HepG2 (cell line): ENCODE data around the gene WWP2. TPM values are rescaled to one million over a fixed set of nuclear protein-coding genes. Genes with fewer than 3 reads are reported as not detected.
A peak's percentile ranks its signal among the peaks of the same experiment; 100 is the strongest.

ENCODE experiments used
- ATAC-seq: fragments of 200-7000 bp; cut with Tn5 transposase; 3 replicates; pipeline ENCODE4 v1.9.1; 2020; ENCODE audit warnings: mild to moderate bottlenecking, moderate library complexity
- BruUV-seq: library from RNA; stranded (reverse); fragments of 400-500 nt; replicated peaks from 2 replicates; lab custom pipeline; 2021; lab: Mats Ljungman, UMichigan
- CTCF ChIA-PET: fragments of 300-600 bp; formaldehyde crosslinking; extraction: SDS; loops from one replicate; lab custom pipeline; 2021; ENCODE audit warnings: low total read pairs, inconsistent platforms, low intra/inter-chr PET ratio; lab: Yijun Ruan, JAX
- POLR2A ChIA-PET: fragments of 350-600 bp; sonication (Branson Sonifier 250); formaldehyde crosslinking; loops from one replicate; lab custom pipeline; 2020; ENCODE audit warnings: antibody characterized with exemption, inconsistent platforms; lab: Yijun Ruan, JAX
- DNase-seq: peaks from one replicate; pipeline ENCODE4 v3.0.0-alpha.2; 2015; ENCODE audit warnings: low spot score
- FAIRE-seq: peaks from 3 replicates; lab custom pipeline; 2011; peaks lifted over from hg19 to GRCh38; lab: Jason Lieb, UNC
- H2AFZ ChIP-seq: one replicate; pipeline ENCODE4 v1.6.1; 2011; ENCODE audit warnings: low read length, inconsistent platforms
- H3K27ac ChIP-seq: fragments of 300-600 bp; 3 replicates; pipeline ENCODE4 v1.8.0; 2011; ENCODE audit warnings: mixed run types, mild to moderate bottlenecking, mixed read lengths, low read length, inconsistent platforms; ENCODE audit not compliant: insufficient read depth; ENCODE audit errors: extremely low read length
- H3K27me3 ChIP-seq, 2 experiments: fragments of 200-600 bp in 1 of 2; 2 replicates in 1 of 2; 3 replicates in 1 of 2; pipeline versions ENCODE4 v1.6.0 to v1.8.0; 2011; ENCODE audit warnings: low read length in 2 of 2, mild to moderate bottlenecking in 2 of 2, moderate library complexity in 2 of 2, inconsistent platforms in 1 of 2; ENCODE audit not compliant: insufficient read depth in 2 of 2, control insufficient read depth in 1 of 2
- H3K36me3 ChIP-seq, 2 experiments: fragments of 200-600 bp in 1 of 2; replicated peaks in 1 of 2; 2 replicates in 1 of 2; 3 replicates in 1 of 2; pipeline versions ENCODE4 v1.5.1 to v1.8.0; 2011; ENCODE audit warnings: low read length in 2 of 2, inconsistent platforms in 1 of 2; ENCODE audit not compliant: insufficient read depth in 2 of 2, control insufficient read depth in 1 of 2
- H3K4me1 ChIP-seq: 2 replicates; pipeline ENCODE4 v1.5.1; 2012; ENCODE audit warnings: low read length, inconsistent platforms; ENCODE audit not compliant: insufficient read depth
- H3K4me2 ChIP-seq: 2 replicates; pipeline ENCODE4 v1.6.0; 2011; ENCODE audit warnings: low read depth, low read length, inconsistent platforms
- H3K4me3 ChIP-seq, 3 experiments: fragments of 200-600 bp in 1 of 3; sonication (generic), shearing (Covaris generic) in 1 of 3; replicated peaks in 1 of 3; 2 replicates each; pipeline ENCODE4 v1.5.1; 2011 to 2016; ENCODE audit warnings: low read length in 3 of 3, inconsistent platforms in 2 of 3, low read depth in 2 of 3, mild to moderate bottlenecking in 2 of 3, control low read depth in 1 of 3, mixed read lengths in 1 of 3; ENCODE audit not compliant: insufficient read depth in 1 of 3
- H3K79me2 ChIP-seq: one replicate; pipeline ENCODE4 v1.6.1; 2011; ENCODE audit warnings: low read length, inconsistent platforms; ENCODE audit not compliant: insufficient read depth
- H3K9ac ChIP-seq: 2 replicates; pipeline ENCODE4 v1.6.0; 2011; ENCODE audit warnings: mild to moderate bottlenecking, low read depth, low read length, inconsistent platforms; ENCODE audit not compliant: insufficient read depth
- H3K9me3 ChIP-seq: 2 replicates; pipeline ENCODE4 v1.5.1; 2012; ENCODE audit warnings: mild to moderate bottlenecking, low read length
- H4K20me1 ChIP-seq: 2 replicates; pipeline ENCODE4 v1.6.0; 2011; ENCODE audit warnings: inconsistent platforms, mild to moderate bottlenecking, low read length, moderate library complexity; ENCODE audit not compliant: insufficient read depth
- ARID2 ChIP-seq: sonication (generic); formaldehyde crosslinking; IDR thresholded peaks from 2 replicates; pipeline ENCODE4 v1.8.1; 2022; ENCODE audit warnings: mild to moderate bottlenecking, missing genetic modification reagents, borderline replicate concordance
- CCAR2 ChIP-seq: fragments of 200-400 bp; formaldehyde crosslinking; optimal IDR thresholded peaks from 2 replicates; pipeline ENCODE3; 2018; ENCODE audit warnings: low read depth, mild to moderate bottlenecking, low read length, moderate library complexity
- FOXC1 ChIP-seq: sonication (generic); formaldehyde crosslinking; IDR thresholded peaks from 2 replicates; pipeline ENCODE4 v1.8.0; 2022; ENCODE audit warnings: mild to moderate bottlenecking, missing genetic modification reagents, borderline replicate concordance
- KLF9 ChIP-seq: IDR thresholded peaks from 2 replicates; pipeline ENCODE4 v1.6.1; 2016; ENCODE audit warnings: low read depth
- MED13 ChIP-seq: sonication (generic); formaldehyde crosslinking; IDR thresholded peaks from 2 replicates; pipeline ENCODE4 v1.5.0; 2020; ENCODE audit warnings: missing genetic modification reagents
- MTF1 ChIP-seq: sonication (generic); formaldehyde crosslinking; IDR thresholded peaks from 2 replicates; pipeline ENCODE4 v1.5.0; 2020; ENCODE audit warnings: missing genetic modification reagents
- NFRKB ChIP-seq: fragments of 450-650 bp; IDR thresholded peaks from 2 replicates; pipeline ENCODE4 v1.6.1; 2017
- NR2F1 ChIP-seq, 2 experiments: fragments of 450-650 bp in 1 of 2; formaldehyde crosslinking in 1 of 2; IDR thresholded peaks; 2 replicates each; pipeline versions ENCODE4 v1.5.0 to v1.6.1; 2016 to 2020; ENCODE audit warnings: mild to moderate bottlenecking in 1 of 2, missing compliant biosample characterization in 1 of 2, missing genetic modification reagents in 1 of 2, moderate library complexity in 1 of 2
- PAF1 ChIP-seq: IDR thresholded peaks from 2 replicates; pipeline ENCODE4 v1.6.1; 2016; ENCODE audit warnings: missing genetic modification reagents, missing compliant biosample characterization
- POLR2A ChIP-seq, 2 experiments: IDR thresholded peaks; 2 replicates each; pipeline ENCODE4 v1.6.1; 2011; ENCODE audit warnings: low read depth in 2 of 2, low read length in 2 of 2, mild to moderate bottlenecking in 1 of 2, moderate library complexity in 1 of 2; ENCODE audit not compliant: insufficient read depth in 1 of 2
- REPIN1 ChIP-seq: sonication (generic); formaldehyde crosslinking; IDR thresholded peaks from 2 replicates; pipeline ENCODE4 v1.8.0; 2022; ENCODE audit warnings: missing genetic modification reagents, low read depth, mild to moderate bottlenecking, borderline replicate concordance
- RFXANK ChIP-seq: IDR thresholded peaks from 2 replicates; pipeline ENCODE4 v1.6.1; 2016
- SMC3 ChIP-seq: IDR thresholded peaks from 2 replicates; pipeline ENCODE4 v1.6.1; 2011; ENCODE audit warnings: low read length, improper control_type of control experiment
- SOX5 ChIP-seq: IDR thresholded peaks from 2 replicates; pipeline ENCODE4 v1.6.1; 2016; ENCODE audit warnings: borderline replicate concordance
- ZFP90 ChIP-seq: sonication (generic); formaldehyde crosslinking; IDR thresholded peaks from 2 replicates; pipeline ENCODE4 v1.8.0; 2022; ENCODE audit warnings: missing genetic modification reagents, mild to moderate bottlenecking, inconsistent platforms, borderline replicate concordance
- ZMAT3 ChIP-seq: sonication (generic); formaldehyde crosslinking; conservative IDR thresholded peaks from 2 replicates; pipeline ENCODE4 v1.7.0; 2021; ENCODE audit warnings: missing genetic modification reagents
- ZNF3 ChIP-seq: IDR thresholded peaks from 2 replicates; pipeline ENCODE4 v1.7.0; 2017; ENCODE audit warnings: inconsistent platforms
- ZNF580 ChIP-seq: IDR thresholded peaks from 2 replicates; pipeline ENCODE4 v1.6.1; 2016; ENCODE audit warnings: low read depth, borderline replicate concordance
- ZNF746 ChIP-seq: sonication (generic); formaldehyde crosslinking; IDR thresholded peaks from 2 replicates; pipeline ENCODE4 v1.8.0; 2022; ENCODE audit warnings: mild to moderate bottlenecking, missing genetic modification reagents
- ZNF772 ChIP-seq: sonication (generic); formaldehyde crosslinking; IDR thresholded peaks from 2 replicates; pipeline ENCODE4 v1.5.0; 2020; ENCODE audit warnings: mild to moderate bottlenecking, missing genetic modification reagents
- ZNF816 ChIP-seq: sonication (generic); formaldehyde crosslinking; IDR thresholded peaks from 2 replicates; pipeline ENCODE4 v1.8.0; 2022; ENCODE audit warnings: missing genetic modification reagents, mild to moderate bottlenecking, borderline replicate concordance
- WGBS: methylation state at CpG from one replicate; pipeline ENCODE4 v1.1.6; 2017; ENCODE audit warnings: low lambda C conversion rate; 5-methylcytosine and 5-hydroxymethylcytosine counted together
- in situ Hi-C: cut with HindIII; loops from 2 replicates; pipeline ENCODE4 v1.10.0; 2017; ENCODE audit warnings: low pct_unique_long_range_greater_than_20kb; ENCODE audit not compliant: extremely low pct_ligation_motif_present
- intact Hi-C: fragments of 100-400 bp; cut with micrococcal nuclease; formaldehyde crosslinking; loops from one replicate; pipeline ENCODE4 v1.10.0; 2022; ENCODE audit not compliant: unreplicated experiment
- polyA plus RNA-seq, 8 experiments: library from polyadenylated mRNA; depleted of rRNA in 3 of 8; stranded (reverse) in 7 of 8; unstranded in 1 of 8; fragments of >200 nt; fragmentation: Illumina TruSeq in 4 of 8; extraction: Trizol in 4 of 8; gene quantifications; 2 replicates each; pipeline versions ENCODE4 v1.2.1 to v1.2.3, GENCODE V29; 2011 to 2016; ENCODE audit warnings: low read depth in 4 of 8, missing spikeins in 1 of 8, mixed read lengths in 1 of 8; ENCODE audit not compliant: insufficient read depth in 1 of 8
- total RNA-seq, 5 experiments: library from RNA; depleted of rRNA; stranded (reverse); fragments of >200 nt; fragmentation: Illumina TruSeq; extraction: Trizol; gene quantifications; 2 replicates each; pipeline ENCODE4 v1.2.3, GENCODE V29; 2016; ENCODE audit warnings: low read depth in 1 of 5
- TF ChIP-seq, protein P1 (sequence below), 2 experiments: sonication (generic) in 1 of 2; formaldehyde crosslinking in 1 of 2; IDR thresholded peaks; 2 replicates each; pipeline versions ENCODE4 v1.4.0 to v1.6.1; 2018 to 2020; ENCODE audit warnings: missing genetic modification reagents in 2 of 2, borderline replicate concordance in 1 of 2, low read depth in 1 of 2, mild to moderate bottlenecking in 1 of 2, missing biosample characterization in 1 of 2

WWP2 gene
- total and polyA plus RNA-seq, 2 of the 13 experiments (the other 11 are each of a cell fraction or from before 2014, with no cell fraction given): 11.4 to 28.2 TPM

- DNase-seq: peak; percentile 95
- Histone ChIP-seq H3K36me3 (peaks cover 0 to 2% of the 10 kb centered on the region in 2 experiments; a peak in 2 of 5 replicates), H3K9me3 (no peaks in the 10 kb centered on the region), H3K4me1 (peaks cover 88% of the 10 kb centered on the region), H4K20me1 (no peaks in the 10 kb centered on the region), H3K4me3 (peak overlapping the region; percentile 26 to 55 (median 52)), H2AFZ (no peak overlapping the region), H3K9ac (peak overlapping the region; percentile 71), H3K27ac (peak overlapping the region; percentile 90), H3K79me2 (no peaks in the 10 kb centered on the region), H3K4me2 (peak overlapping the region; percentile 87), H3K27me3 (no peaks in the 10 kb centered on the region)
- ChIA-PET CTCF (no interaction called here), POLR2A (interaction anchor here (1.4 to 2.2 kb wide), 4 partner anchors 9 to 17 kb away, joined by 5 to 14 read pairs (median 6); no protein-coding TSS in a partner anchor)
- TSS peak; percentile 71 for BruUV-seq
- peak; percentile 96 for ATAC-seq
- intact Hi-C loops (loop anchor here (1.0 kb wide), 1 partner anchor 8 kb away; no protein-coding TSS in a partner anchor), in situ Hi-C loops (no loop called here)
- 22% methylated on average over 10 of the region's 10 CpGs for WGBS
- FAIRE-seq: peak; percentile 84
- TF ChIP-seq MTF1 (no peak), MED13 (no peak), ZNF816 (CRISPR knock-in tag) (0 out of 2 replicates have a peak, but pooled peaks have one; percentile 12), ZMAT3 (CRISPR knock-in tag) (no peak), CCAR2 (peak; percentile 46), ZFP90 (CRISPR knock-in tag) (peak; percentile 70; the same call in 1 of the 2 replicates), ARID2 (CRISPR knock-in tag) (peak; percentile 60; the same call in 1 of the 2 replicates), ZNF772 (CRISPR knock-in tag) (peak; percentile 86; the same call in 1 of the 2 replicates), KLF9 (CRISPR knock-in tag) (no peak), FOXC1 (CRISPR knock-in tag) (peak; percentile 55; the same call in 1 of the 2 replicates), POLR2A (IDR thresholded peaks at IDR 0.05; ENCODE audit: insufficient read depth in 1 of 2, low read depth in 2 of 2, low read length in 2 of 2) (peak; percentile 66 to 68; a peak in 3 of 4 replicates), SMC3 (peak; percentile 7; the same call in 1 of the 2 replicates), RFXANK (no peak), NFRKB (no peak), ZNF746 (CRISPR knock-in tag) (peak; percentile 40; the same call in 1 of the 2 replicates), REPIN1 (0 out of 2 replicates have a peak, but pooled peaks have one; percentile 13), SOX5 (CRISPR knock-in tag) (peak; percentile 78; the same call in 1 of the 2 replicates), NR2F1 (CRISPR knock-in tag; IDR thresholded peaks at IDR 0.05) (no peak), ZNF3 (CRISPR knock-in tag) (no peak; the same call in 1 of the 2 replicates), ZNF580 (CRISPR knock-in tag) (peak; percentile 57; the same call in 1 of the 2 replicates), PAF1 (no peak)
- TF ChIP-seq, protein P1, sequence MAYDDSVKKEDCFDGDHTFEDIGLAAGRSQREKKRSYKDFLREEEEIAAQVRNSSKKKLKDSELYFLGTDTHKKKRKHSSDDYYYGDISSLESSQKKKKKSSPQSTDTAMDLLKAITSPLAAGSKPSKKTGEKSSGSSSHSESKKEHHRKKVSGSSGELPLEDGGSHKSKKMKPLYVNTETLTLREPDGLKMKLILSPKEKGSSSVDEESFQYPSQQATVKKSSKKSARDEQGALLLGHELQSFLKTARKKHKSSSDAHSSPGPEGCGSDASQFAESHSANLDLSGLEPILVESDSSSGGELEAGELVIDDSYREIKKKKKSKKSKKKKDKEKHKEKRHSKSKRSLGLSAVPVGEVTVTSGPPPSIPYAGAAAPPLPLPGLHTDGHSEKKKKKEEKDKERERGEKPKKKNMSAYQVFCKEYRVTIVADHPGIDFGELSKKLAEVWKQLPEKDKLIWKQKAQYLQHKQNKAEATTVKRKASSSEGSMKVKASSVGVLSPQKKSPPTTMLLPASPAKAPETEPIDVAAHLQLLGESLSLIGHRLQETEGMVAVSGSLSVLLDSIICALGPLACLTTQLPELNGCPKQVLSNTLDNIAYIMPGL (CRISPR knock-in tag; IDR thresholded peaks at IDR 0.05; ENCODE audit: borderline replicate concordance in 1 of 2, low read depth in 1 of 2): peak; percentile 55 to 83; a peak in 3 of 4 replicates
These were observed 68.5 kb downstream of the WWP2 start for GRCh38 chr16:69830534-69831211.
